Stomach smooth muscle (tissue), 2 donors: ENCODE results near the gene CLUH.

Experiments used
- H3K27ac ChIP-seq: one replicate; pipeline ENCODE4 v1.7.0; 2013; ENCODE audit warnings: mild to moderate bottlenecking, low read length, inconsistent platforms
- H3K27me3 ChIP-seq, 2 donors: one replicate each; pipeline ENCODE4 v1.7.0; 2013; ENCODE audit warnings: low read length in 2 of 2; ENCODE audit not compliant: insufficient read depth in 2 of 2, control insufficient read depth in 1 of 2
- H3K36me3 ChIP-seq, 2 donors: one replicate each; pipeline ENCODE4 v1.7.0; 2013; ENCODE audit warnings: low read length in 2 of 2; ENCODE audit not compliant: control insufficient read depth in 2 of 2, insufficient read depth in 2 of 2
- H3K4me1 ChIP-seq: one replicate; pipeline ENCODE4 v1.7.0; 2013; ENCODE audit warnings: low read length; ENCODE audit not compliant: control insufficient read depth, insufficient read depth
- H3K4me3 ChIP-seq, 2 donors: one replicate each; pipeline ENCODE4 v1.7.0; 2013; ENCODE audit warnings: low read length in 2 of 2
- H3K9ac ChIP-seq, 2 donors: one replicate each; pipeline ENCODE4 v1.7.0; 2013; ENCODE audit warnings: low read length in 2 of 2, mild to moderate bottlenecking in 1 of 2
- H3K9me3 ChIP-seq, 2 donors: one replicate each; pipeline ENCODE4 v1.7.0; 2013; ENCODE audit warnings: low read length in 2 of 2; ENCODE audit not compliant: control insufficient read depth in 2 of 2
- donor health status: healthy.
- donor health status: Pancreatic carcinoma.

The CLUH gene

GRCh38 chr17:2737693-2738092 is 26.1 kb upstream of the CLUH start:
- Histone ChIP-seq H3K4me3 (no peak overlapping the region), H3K9me3 (no peaks in the 10 kb centered on the region), H3K9ac (no peak overlapping the region), H3K27me3 (no peaks in the 10 kb centered on the region), H3K4me1 (no peaks in the 10 kb centered on the region), H3K36me3 (no peaks in the 10 kb centered on the region), H3K27ac (no peak overlapping the region)

- no peak overlapping the region for H3K27ac ChIP-seq
- peaks cover 2% of the 10 kb centered on the region in 2 donors for H3K27me3 ChIP-seq
- H3K9ac ChIP-seq, result no peak overlapping the region
- H3K9me3 ChIP-seq, result no peaks in the 10 kb centered on the region
- H3K36me3 ChIP-seq, result no peaks in the 10 kb centered on the region
- H3K4me3 ChIP-seq, result no peak overlapping the region
- H3K4me1 ChIP-seq, result no peaks in the 10 kb centered on the region
Observed at GRCh38 chr17:2736956-2737355, 25.4 kb upstream of the CLUH start.

- Histone ChIP-seq H3K9me3 (no peaks in the 10 kb centered on the region), H3K9ac (no peak overlapping the region), H3K36me3 (no peaks in the 10 kb centered on the region), H3K4me1 (no peaks in the 10 kb centered on the region), H3K4me3 (no peak overlapping the region), H3K27me3 (peaks cover 5 to 11% of the 10 kb centered on the region in 2 donors), H3K27ac (no peak overlapping the region)
Observed at GRCh38 chr17:2735896-2736295, 24.3 kb upstream of the CLUH start.

- H3K36me3 ChIP-seq, result no peaks in the 10 kb centered on the region
- H3K27ac ChIP-seq, result no peak overlapping the region
- H3K9ac ChIP-seq, result no peak overlapping the region
- H3K27me3 ChIP-seq, result peaks cover 9 to 13% of the 10 kb centered on the region in 2 donors
- H3K4me1 ChIP-seq, result no peaks in the 10 kb centered on the region
- no peak overlapping the region for H3K4me3 ChIP-seq
- no peaks in the 10 kb centered on the region for H3K9me3 ChIP-seq
Observed at GRCh38 chr17:2734939-2735338, 23.4 kb upstream of the CLUH start.

GRCh38 chr17:2731807-2732206 is 20.2 kb upstream of the CLUH start:
- H3K9me3 ChIP-seq, result no peaks in the 10 kb centered on the region
- H3K4me3 ChIP-seq, result no peak overlapping the region
- no peaks in the 10 kb centered on the region for H3K36me3 ChIP-seq
- peaks cover 23 to 28% of the 10 kb centered on the region in 2 donors for H3K27me3 ChIP-seq
- no peak overlapping the region for H3K27ac ChIP-seq
- no peak overlapping the region for H3K9ac ChIP-seq
- no peaks in the 10 kb centered on the region for H3K4me1 ChIP-seq

- Histone ChIP-seq H3K36me3 (no peaks in the 10 kb centered on the region), H3K9me3 (no peaks in the 10 kb centered on the region), H3K27me3 (peaks cover 25 to 31% of the 10 kb centered on the region in 2 donors), H3K4me3 (no peak overlapping the region), H3K4me1 (no peaks in the 10 kb centered on the region), H3K9ac (no peak overlapping the region), H3K27ac (no peak overlapping the region)
Observed at GRCh38 chr17:2730764-2731353, 19.3 kb upstream of the CLUH start.

GRCh38 chr17:2724784-2725164 is 13.2 kb upstream of the CLUH start:
- Histone ChIP-seq H3K4me1 (peaks cover 7% of the 10 kb centered on the region), H3K4me3 (peak overlapping the region in 1 of 2 donors; percentile 58), H3K9ac (no peak overlapping the region), H3K9me3 (no peaks in the 10 kb centered on the region), H3K36me3 (no peaks in the 10 kb centered on the region), H3K27ac (no peak overlapping the region), H3K27me3 (peaks cover 28 to 32% of the 10 kb centered on the region in 2 donors)

GRCh38 chr17:2723997-2724783 is 12.6 kb upstream of the CLUH start:
- H3K36me3 ChIP-seq, result no peaks in the 10 kb centered on the region
- H3K4me3 ChIP-seq, result peak overlapping the region in 1 of 2 donors; percentile 58
- no peak overlapping the region for H3K9ac ChIP-seq
- H3K9me3 ChIP-seq, result no peaks in the 10 kb centered on the region
- H3K27ac ChIP-seq, result no peak overlapping the region
- H3K4me1 ChIP-seq, result peaks cover 7% of the 10 kb centered on the region
- H3K27me3 ChIP-seq, result peaks cover 26 to 32% of the 10 kb centered on the region in 2 donors

- H3K27ac ChIP-seq, result no peak overlapping the region
- H3K4me3 ChIP-seq, result no peak overlapping the region
- H3K4me1 ChIP-seq, result peaks cover 7% of the 10 kb centered on the region
- H3K36me3 ChIP-seq, result no peaks in the 10 kb centered on the region
- peaks cover 26 to 30% of the 10 kb centered on the region in 2 donors for H3K27me3 ChIP-seq
- H3K9me3 ChIP-seq, result no peaks in the 10 kb centered on the region
- H3K9ac ChIP-seq, result no peak overlapping the region
Observed at GRCh38 chr17:2723505-2723996, 12.0 kb upstream of the CLUH start.

- no peak overlapping the region for H3K27ac ChIP-seq
- no peaks in the 10 kb centered on the region for H3K9me3 ChIP-seq
- H3K9ac ChIP-seq, result no peak overlapping the region
- peaks cover 21 to 24% of the 10 kb centered on the region in 2 donors for H3K27me3 ChIP-seq
- H3K36me3 ChIP-seq, result no peaks in the 10 kb centered on the region
- peaks cover 7% of the 10 kb centered on the region for H3K4me1 ChIP-seq
- no peak overlapping the region for H3K4me3 ChIP-seq
Observed at GRCh38 chr17:2722611-2723010, 11.0 kb upstream of the CLUH start.

GRCh38 chr17:2721603-2722002 is 10.0 kb upstream of the CLUH start:
- no peak overlapping the region for H3K4me3 ChIP-seq
- H3K4me1 ChIP-seq, result peaks cover 7% of the 10 kb centered on the region
- H3K27ac ChIP-seq, result no peak overlapping the region
- no peaks in the 10 kb centered on the region for H3K36me3 ChIP-seq
- no peaks in the 10 kb centered on the region for H3K9me3 ChIP-seq
- peaks cover 14 to 16% of the 10 kb centered on the region in 2 donors for H3K27me3 ChIP-seq
- no peak overlapping the region for H3K9ac ChIP-seq
